LNCaP clone FGC (cell line): ENCODE measurements around the gene LRP4.

ENCODE experiments used
- DNase-seq: peaks from one replicate; pipeline ENCODE4 v3.0.0-alpha.2; 2011; ENCODE audit warnings: low read depth
- H3K4me3 ChIP-seq: 2 replicates; pipeline ENCODE4 v1.5.1; 2011; ENCODE audit warnings: mild to moderate bottlenecking, low read depth, low read length, control low read depth
- TF ChIP-seq, protein P1 (sequence below): IDR thresholded peaks from 2 replicates; pipeline ENCODE4 v1.5.1; 2012; ENCODE audit warnings: mild to moderate bottlenecking; ENCODE audit not compliant: control insufficient read depth, insufficient read depth; ENCODE audit errors: extremely low read depth

LRP4 gene

GRCh38 chr11:46855167-46855566, 63.2 kb downstream of the LRP4 start:
- TF ChIP-seq, protein P1, sequence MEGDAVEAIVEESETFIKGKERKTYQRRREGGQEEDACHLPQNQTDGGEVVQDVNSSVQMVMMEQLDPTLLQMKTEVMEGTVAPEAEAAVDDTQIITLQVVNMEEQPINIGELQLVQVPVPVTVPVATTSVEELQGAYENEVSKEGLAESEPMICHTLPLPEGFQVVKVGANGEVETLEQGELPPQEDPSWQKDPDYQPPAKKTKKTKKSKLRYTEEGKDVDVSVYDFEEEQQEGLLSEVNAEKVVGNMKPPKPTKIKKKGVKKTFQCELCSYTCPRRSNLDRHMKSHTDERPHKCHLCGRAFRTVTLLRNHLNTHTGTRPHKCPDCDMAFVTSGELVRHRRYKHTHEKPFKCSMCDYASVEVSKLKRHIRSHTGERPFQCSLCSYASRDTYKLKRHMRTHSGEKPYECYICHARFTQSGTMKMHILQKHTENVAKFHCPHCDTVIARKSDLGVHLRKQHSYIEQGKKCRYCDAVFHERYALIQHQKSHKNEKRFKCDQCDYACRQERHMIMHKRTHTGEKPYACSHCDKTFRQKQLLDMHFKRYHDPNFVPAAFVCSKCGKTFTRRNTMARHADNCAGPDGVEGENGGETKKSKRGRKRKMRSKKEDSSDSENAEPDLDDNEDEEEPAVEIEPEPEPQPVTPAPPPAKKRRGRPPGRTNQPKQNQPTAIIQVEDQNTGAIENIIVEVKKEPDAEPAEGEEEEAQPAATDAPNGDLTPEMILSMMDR, result no peak
- DNase-seq, result no peak

DNA sequence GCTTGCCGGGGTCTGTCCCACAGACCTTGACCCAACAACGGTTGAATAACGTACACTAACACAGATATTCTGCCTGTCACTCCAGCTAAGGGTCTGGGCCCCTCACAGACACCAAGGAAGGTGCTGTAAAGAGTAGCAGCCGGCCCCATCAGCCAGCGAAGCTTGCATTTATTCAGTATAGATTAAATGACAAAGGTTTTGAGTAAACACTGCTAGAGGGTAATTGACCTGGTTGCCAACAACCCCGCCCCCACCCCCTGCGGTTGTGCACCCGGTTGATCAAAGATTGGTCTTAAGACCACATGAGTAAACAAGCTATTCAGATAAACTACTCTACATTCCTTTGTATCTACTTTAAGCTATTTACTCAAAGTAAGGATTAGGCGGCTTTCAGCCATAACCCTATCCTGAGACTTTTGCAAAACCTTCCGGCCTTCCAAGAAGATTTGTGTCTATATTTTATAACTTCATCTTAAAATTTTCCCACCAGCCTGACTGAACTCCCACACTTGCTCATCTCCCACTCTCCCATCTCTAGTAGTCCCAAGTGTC, 67.4 kb downstream of the LRP4 start:
- H3K4me3 ChIP-seq, result no peak overlapping the region
- TF ChIP-seq, protein P1, result no peak
- DNase-seq, result no peak

More at GRCh38 chr11:46855167-46855566, 63.2 kb downstream of the LRP4 start:
- no peak overlapping the region for H3K4me3 ChIP-seq

GRCh38 chr11:46849631-46850030, 68.7 kb downstream of the LRP4 start:
- DNase-seq, result no peak
- H3K4me3 ChIP-seq, result no peak overlapping the region
- TF ChIP-seq, protein P1, result no peak

DNA sequence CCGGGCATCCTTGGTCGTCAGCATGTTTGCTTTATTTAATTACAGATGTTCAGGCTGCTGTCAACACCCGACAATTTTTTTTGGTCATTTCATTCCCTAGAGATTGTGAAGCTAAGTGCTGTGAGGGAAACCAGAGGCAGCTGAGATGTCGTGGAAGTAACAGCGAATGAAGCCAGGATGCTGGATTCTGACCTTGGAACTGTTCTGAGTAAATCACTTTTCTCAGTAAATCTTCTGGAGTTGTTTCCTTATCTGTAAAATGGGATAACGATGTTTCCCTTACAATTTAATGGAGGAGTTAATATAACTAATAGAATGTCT, 71.9 kb downstream of the LRP4 start:
- H3K4me3 ChIP-seq, result peak overlapping the region; percentile 68
- no peak for DNase-seq
- TF ChIP-seq, protein P1, result no peak

GRCh38 chr11:46845740-46846509, 72.4 kb downstream of the LRP4 start, which contains the start of gene CKAP5:
CKAP5 (minus strand) TSS chr11:46846280; CDS start chr11:46821231, 25,049 bp downstream.
- peak; percentile 80 for DNase-seq

GRCh38 chr11:46845440-46845739, 73.0 kb downstream of the LRP4 start:
- TF ChIP-seq, protein P1, result no peak
- peak overlapping the region; percentile 68 for H3K4me3 ChIP-seq
- no peak for DNase-seq

More at GRCh38 chr11:46845740-46846509, 72.4 kb downstream of the LRP4 start, which contains the start of gene CKAP5:
- TF ChIP-seq, protein P1, result no peak
- peak within 1 kb of the TSS; percentile 68 for H3K4me3 ChIP-seq

DNA sequence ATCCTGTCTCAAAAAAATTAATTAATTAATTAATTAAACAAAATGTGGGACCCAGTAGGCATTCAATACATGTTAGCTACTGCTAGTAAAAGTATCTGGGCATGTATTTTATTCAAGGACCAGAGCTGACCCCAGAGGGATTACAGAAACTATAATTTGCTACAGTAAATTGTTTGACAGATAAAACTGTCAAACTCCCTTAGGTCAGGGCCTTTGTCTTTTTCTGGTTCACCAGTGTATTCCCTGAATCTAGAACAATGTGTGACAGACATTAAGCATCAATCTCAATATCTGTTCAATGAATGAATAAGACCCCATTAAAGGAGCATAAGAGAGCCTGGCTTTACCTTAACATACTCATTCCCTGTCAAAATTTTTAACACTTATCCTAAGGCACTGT, 78.2 kb downstream of the LRP4 start:
- no peak overlapping the region for H3K4me3 ChIP-seq
- TF ChIP-seq, protein P1, result no peak
- no peak for DNase-seq
